IPS DF 4.7 (cell line): Measurements from ENCODE around the gene TCF12.

Experiments used
- DNase-seq: peaks from one replicate; pipeline ENCODE4 v3.0.0-alpha.2; 2013; ENCODE audit warnings: low spot score; ENCODE audit errors: extremely low read depth

TCF12 gene

GRCh38 chr15:57048930-57049549 lies 130.6 kb downstream of the TCF12 start:
- no peak for DNase-seq

GRCh38 chr15:57053470-57053869 lies 135.0 kb downstream of the TCF12 start:
- DNase-seq, result no peak

GRCh38 chr15:57054204-57054750 lies 135.8 kb downstream of the TCF12 start:
- no peak for DNase-seq

- no peak for DNase-seq
Observed at GRCh38 chr15:57056357-57056756, 137.9 kb downstream of the TCF12 start.

- no peak for DNase-seq
Observed at GRCh38 chr15:57057134-57057930, 138.9 kb downstream of the TCF12 start.

GRCh38 chr15:57059026-57059660 lies 140.7 kb downstream of the TCF12 start:
- DNase-seq, result no peak

- DNase-seq, result no peak
Observed at GRCh38 chr15:57060799-57061198, 142.4 kb downstream of the TCF12 start.

GRCh38 chr15:57061281-57061680 lies 142.8 kb downstream of the TCF12 start:
- no peak for DNase-seq

- DNase-seq, result no peak
Observed at GRCh38 chr15:57061696-57062095, 143.3 kb downstream of the TCF12 start.

GRCh38 chr15:57064033-57064432 lies 145.6 kb downstream of the TCF12 start:
- no peak for DNase-seq

- DNase-seq, result no peak
Observed at GRCh38 chr15:57069423-57069822, 151.0 kb downstream of the TCF12 start.

GRCh38 chr15:57070674-57071073 lies 152.2 kb downstream of the TCF12 start:
- DNase-seq, result no peak

GRCh38 chr15:57079446-57079845 lies 161.0 kb downstream of the TCF12 start:
- no peak for DNase-seq

GRCh38 chr15:57079931-57080620 lies 161.6 kb downstream of the TCF12 start:
- no peak for DNase-seq

GRCh38 chr15:57082054-57082728 lies 163.7 kb downstream of the TCF12 start:
- no peak for DNase-seq

GRCh38 chr15:57084192-57084591 lies 165.7 kb downstream of the TCF12 start:
- DNase-seq, result no peak

- DNase-seq, result no peak
Observed at GRCh38 chr15:57085267-57085666, 166.8 kb downstream of the TCF12 start.

- no peak for DNase-seq
Observed at GRCh38 chr15:57086857-57087427, 168.5 kb downstream of the TCF12 start.

- DNase-seq, result no peak
Observed at GRCh38 chr15:57089815-57090495, 171.5 kb downstream of the TCF12 start.

- DNase-seq, result no peak
Observed at GRCh38 chr15:57090496-57090859, 172.0 kb downstream of the TCF12 start.
